Progenitor cell of endocrine pancreas (in vitro differentiated cells): Measurements from ENCODE around the gene PNMA6F. TPM values are rescaled to one million over a fixed set of nuclear protein-coding genes. Genes with fewer than 3 reads are reported as not detected.

Source experiments
- DNase-seq: peaks from one replicate; pipeline ENCODE4 v3.0.0; 2021; ENCODE audit warnings: low spot score; ENCODE audit not compliant: unreplicated experiment
- H3K27ac Mint-ChIP-seq: 2 replicates; pipeline ENCODE4 v1.8.0; 2021; ENCODE audit warnings: mild to moderate bottlenecking, moderate library complexity, mixed read lengths
- H3K27me3 Mint-ChIP-seq: 2 replicates; pipeline ENCODE4 v1.8.0; 2021; ENCODE audit warnings: mixed read lengths
- H3K36me3 Mint-ChIP-seq: 2 replicates; pipeline ENCODE4 v1.8.0; 2022; ENCODE audit warnings: mixed read lengths; ENCODE audit not compliant: insufficient read depth
- H3K4me1 Mint-ChIP-seq: 2 replicates; pipeline ENCODE4 v1.8.0; 2021; ENCODE audit warnings: low read depth, mixed read lengths
- H3K4me3 Mint-ChIP-seq: 2 replicates; pipeline ENCODE4 v1.8.0; 2021; ENCODE audit warnings: low read depth, mild to moderate bottlenecking, moderate library complexity, mixed read lengths
- H3K9me3 Mint-ChIP-seq: 2 replicates; pipeline ENCODE4 v1.8.0; 2021; ENCODE audit warnings: low read depth, mixed read lengths
- CTCF ChIP-seq: fragments of 200-600 bp; sonication (generic); IDR thresholded peaks from one replicate; pipeline ENCODE4 v1.5.0; 2021; ENCODE audit warnings: antibody characterized with exemption, mild to moderate bottlenecking; ENCODE audit not compliant: unreplicated experiment
- total RNA-seq: library from RNA; stranded (reverse); gene quantifications from 2 replicates; pipeline ENCODE4 v1.2.1, GENCODE V29; 2021

The PNMA6F gene
- total RNA-seq, 1 donor from 2014 or later: not detected

GRCh38 chrX:153351981-153352380 is 30.4 kb upstream of the PNMA6F start:
- no peak for TF ChIP-seq CTCF
- H3K27me3 Mint-ChIP-seq: no peaks in the 10 kb centered on the region
- H3K9me3 Mint-ChIP-seq: peaks cover 13% of the 10 kb centered on the region
- H3K36me3 Mint-ChIP-seq: peaks cover 15% of the 10 kb centered on the region
- H3K4me3 Mint-ChIP-seq: no peak overlapping the region
- DNase-seq: no peak
- no peak overlapping the region for H3K27ac Mint-ChIP-seq
- H3K4me1 Mint-ChIP-seq: no peaks in the 10 kb centered on the region

DNA sequence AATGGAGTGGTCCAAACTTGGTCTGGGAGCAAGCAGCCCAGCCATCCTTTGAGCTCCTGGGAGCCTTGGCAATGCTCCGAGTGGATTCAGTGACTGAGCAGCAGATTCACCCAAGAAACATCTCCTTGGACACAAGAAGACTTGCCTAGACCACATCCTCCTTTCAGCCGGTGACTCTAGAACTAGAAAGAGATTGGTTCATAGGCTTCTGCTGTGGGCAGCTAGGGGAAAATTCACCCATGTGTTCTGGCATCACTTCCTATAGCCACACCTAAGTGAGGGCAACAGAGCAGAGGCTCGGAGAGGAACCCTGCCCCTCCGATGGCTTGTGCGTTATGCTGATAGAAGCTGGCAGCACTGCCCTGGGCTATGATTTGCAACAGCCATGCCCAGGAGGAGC is 28.4 kb upstream of the PNMA6F start:
- Mint-ChIP-seq H3K9me3 (peaks cover 10% of the 10 kb centered on the region), H3K36me3 (peaks cover 16% of the 10 kb centered on the region), H3K27ac (no peak overlapping the region), H3K4me3 (no peak overlapping the region), H3K4me1 (no peaks in the 10 kb centered on the region), H3K27me3 (no peaks in the 10 kb centered on the region)
- DNase-seq: no peak
- TF ChIP-seq CTCF: no peak

GRCh38 chrX:153348421-153348820 is 26.9 kb upstream of the PNMA6F start:
- Mint-ChIP-seq H3K4me3 (no peak overlapping the region), H3K4me1 (no peaks in the 10 kb centered on the region), H3K27ac (no peak overlapping the region), H3K27me3 (no peaks in the 10 kb centered on the region), H3K9me3 (peaks cover 10% of the 10 kb centered on the region), H3K36me3 (peaks cover 17% of the 10 kb centered on the region)
- no peak for TF ChIP-seq CTCF
- DNase-seq: no peak

DNA sequence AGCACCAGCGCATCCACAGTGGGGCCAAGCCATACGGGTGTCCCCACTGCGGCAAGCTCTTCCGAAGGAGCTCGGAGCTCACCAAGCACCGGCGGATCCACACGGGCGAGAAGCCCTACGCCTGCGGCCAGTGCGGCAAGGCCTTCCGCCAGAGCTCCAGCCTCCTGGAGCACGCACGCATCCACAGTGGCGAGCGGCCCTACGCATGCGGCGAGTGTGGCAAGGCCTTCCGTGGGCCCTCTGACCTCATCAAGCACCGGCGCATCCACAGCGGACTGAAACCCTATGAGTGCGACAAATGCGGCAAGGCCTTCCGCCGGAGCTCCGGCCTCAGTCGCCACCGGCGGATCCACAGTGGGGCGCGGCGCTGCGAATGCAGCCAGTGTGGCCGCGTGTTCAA is 26.0 kb upstream of the PNMA6F start:
- H3K36me3 Mint-ChIP-seq: peaks cover 18% of the 10 kb centered on the region
- no peak for DNase-seq
- TF ChIP-seq CTCF: no peak
- no peak overlapping the region for H3K27ac Mint-ChIP-seq
- no peak overlapping the region for H3K4me3 Mint-ChIP-seq
- H3K4me1 Mint-ChIP-seq: no peaks in the 10 kb centered on the region
- no peaks in the 10 kb centered on the region for H3K27me3 Mint-ChIP-seq
- peaks cover 13% of the 10 kb centered on the region for H3K9me3 Mint-ChIP-seq

DNA sequence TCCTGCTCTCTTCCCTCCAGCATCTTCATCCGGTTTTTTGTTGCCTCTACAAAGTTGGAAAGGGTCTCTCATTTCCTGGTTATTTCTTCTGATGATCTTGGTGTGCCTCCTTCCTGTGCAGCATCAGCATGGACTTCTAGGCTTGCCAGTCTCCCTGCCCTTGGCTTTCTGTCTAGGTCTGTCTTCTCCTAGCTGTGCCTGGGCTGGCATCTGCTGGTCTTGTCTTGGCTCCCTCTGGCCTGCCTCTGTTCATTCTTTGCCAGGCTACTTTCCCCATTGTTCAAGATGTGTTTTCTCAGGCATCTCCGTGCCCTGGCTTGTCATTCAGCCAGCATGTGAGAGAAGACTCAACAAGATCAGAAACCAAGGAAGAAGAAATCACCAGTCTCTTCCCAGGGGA is 22.1 kb upstream of the PNMA6F start:
- no peak for DNase-seq
- TF ChIP-seq CTCF: no peak
- no peak overlapping the region for H3K27ac Mint-ChIP-seq
- no peaks in the 10 kb centered on the region for H3K4me1 Mint-ChIP-seq
- H3K36me3 Mint-ChIP-seq: peaks cover 25% of the 10 kb centered on the region
- no peak overlapping the region for H3K4me3 Mint-ChIP-seq
- H3K9me3 Mint-ChIP-seq: peaks cover 26% of the 10 kb centered on the region
- H3K27me3 Mint-ChIP-seq: no peaks in the 10 kb centered on the region
